ENCODE results near the gene SASH1. TPM values are rescaled to one million over a fixed set of nuclear protein-coding genes. Genes with fewer than 3 reads are reported as not detected.
A peak's percentile ranks its signal among the peaks of the same experiment; 100 is the strongest.

SASH1 gene
- total RNA-seq, 1 experiment from 2014 or later = 33.2 TPM

- Histone ChIP-seq H3K4ac (ENCODE audit: low read depth, low read length) (no peak overlapping the region), H3K9ac (ENCODE audit: extremely low read depth, insufficient read length, low read length) (peak overlapping the region; percentile 78), H4K8ac (replicated peaks; ENCODE audit: insufficient read length, low read depth, low read length) (no peak overlapping the region), H3K4me1 (ENCODE audit: insufficient read depth, low read length) (peaks cover 19% of the 10 kb centered on the region), H2BK120ac (ENCODE audit: low read depth, low read length, poor library complexity, severe bottlenecking) (peak overlapping the region; percentile 11), H3K14ac (ENCODE audit: insufficient read depth, low read length) (peak overlapping the region; percentile 13; the same call in 1 of the 2 replicates), H4K5ac (ENCODE audit: insufficient read length, low read depth, low read length) (peak overlapping the region; percentile 92), H3K56ac (ENCODE audit: insufficient read length, low read depth, low read length) (no peak overlapping the region), H2AK5ac (ENCODE audit: insufficient read length, low read length) (peak overlapping the region; percentile 31), H2BK20ac (ENCODE audit: low read depth, low read length, poor library complexity, severe bottlenecking) (no peak overlapping the region), H3K4me2 (ENCODE audit: insufficient read depth, insufficient read length, low read length) (peak overlapping the region; percentile 51), H3K79me2 (ENCODE audit: insufficient read depth, low read length) (peaks cover 5% of the 10 kb centered on the region; the same call in 1 of the 2 replicates), H2AFZ (ENCODE audit: low read length) (no peak overlapping the region), H3K23me2 (ENCODE audit: insufficient read length, low read depth, low read length, poor library complexity, severe bottlenecking) (peaks cover 10% of the 10 kb centered on the region), H4K20me1 (ENCODE audit: control insufficient read depth, insufficient read depth, insufficient read length) (no peaks in the 10 kb centered on the region), H3K9me3 (ENCODE audit: control insufficient read depth, low read depth, low read length) (no peaks in the 10 kb centered on the region), H2BK12ac (ENCODE audit: insufficient read length, low read depth, low read length) (no peak overlapping the region), H3T11ph (ENCODE audit: low read length) (no peak overlapping the region), H3K79me1 (ENCODE audit: insufficient read depth, low read depth, low read length, poor library complexity, severe bottlenecking) (no peaks in the 10 kb centered on the region), H3K27ac (ENCODE audit: insufficient read length, low read depth, low read length) (peak overlapping the region; percentile 95), H4K91ac (ENCODE audit: insufficient read length, low read depth, low read length) (no peak overlapping the region), H3K18ac (ENCODE audit: insufficient read length, low read depth, low read length) (peak overlapping the region; percentile 60), H3K23ac (ENCODE audit: insufficient read length, low read depth, low read length) (no peak overlapping the region), H3K27me3 (ENCODE audit: insufficient read depth, low read length) (no peaks in the 10 kb centered on the region), H2BK5ac (ENCODE audit: insufficient read length, low read length) (no peak overlapping the region), H2BK15ac (ENCODE audit: low read depth, low read length) (no peak overlapping the region)
- Mint-ChIP-seq H3K4me1 (peaks cover 68 to 77% of the 10 kb centered on the region in 2 experiments), H3K36me3 (ENCODE audit: insufficient read depth in 1 of 3, low read depth in 3 of 3) (peaks cover 0 to 6% (median 0%) of the 10 kb centered on the region in 3 experiments; a peak in 3 of 7 replicates), H3K4me3 (peak overlapping the region; percentile 52 to 77), H3K27ac (peak overlapping the region; percentile 97 to 99 (median 99)), H3K27me3 (ENCODE audit: low read depth) (no peaks in the 10 kb centered on the region), H3K9me3 (no peaks in the 10 kb centered on the region; a peak in 1 of 5 replicates)
- DNase-seq = no peak
- WGBS (ENCODE audit: extremely low coverage, insufficient read length, low lambda C conversion rate) = no CpG with 5 or more reads among the region's 4 CpGs
- TF ChIP-seq CTCF (conservative IDR thresholded peaks at IDR 0.05) = no peak
These were observed 4.9 kb downstream of the SASH1 start for GRCh38 chr6:148347441-148348054.
